Measurements from ENCODE around the gene GNAQ. TPM values are rescaled to one million over a fixed set of nuclear protein-coding genes. Genes with fewer than 3 reads are reported as not detected.

GNAQ gene
- total and polyA plus RNA-seq, 3 donors from 2014 or later = 23.5 to 42.9 (median 39.4) TPM

GRCh38 chr9:77896269-77896937, 135.2 kb downstream of the GNAQ start:
- DNase-seq = no peak
- no peak for TF ChIP-seq POLR2A (IDR thresholded peaks at IDR 0.05)
- TF ChIP-seq CTCF (IDR thresholded peaks at IDR 0.05) = no peak
- WGBS, 2 donors = 80 to 87% methylated on average over 2 of the region's 2 CpGs
- no peak overlapping the region for H3K4me3 ChIP-seq
- H3K4me1 ChIP-seq = no peaks in the 10 kb centered on the region
- no peaks in the 10 kb centered on the region for H3K36me3 ChIP-seq (ENCODE audit: low read depth, missing control alignments)
- no peak overlapping the region for H3K27ac ChIP-seq
- intact Hi-C loops (cut with DNase I; ENCODE audit: low total_unique reads) = no loop called here
- H3K27me3 ChIP-seq = no peaks in the 10 kb centered on the region
- H3K9me3 ChIP-seq = no peaks in the 10 kb centered on the region

- no peak for TF ChIP-seq POLR2A (IDR thresholded peaks at IDR 0.05)
- no peak for TF ChIP-seq CTCF (IDR thresholded peaks at IDR 0.05)
- H3K4me3 ChIP-seq = no peak overlapping the region
- intact Hi-C loops (cut with DNase I; ENCODE audit: low total_unique reads) = no loop called here
- WGBS, 2 donors = 88 to 90% methylated on average over 3 of the region's 3 CpGs
- H3K27ac ChIP-seq = no peak overlapping the region
- DNase-seq = no peak
- H3K9me3 ChIP-seq = no peaks in the 10 kb centered on the region
- H3K27me3 ChIP-seq = no peaks in the 10 kb centered on the region
- no peaks in the 10 kb centered on the region for H3K4me1 ChIP-seq
- H3K36me3 ChIP-seq (ENCODE audit: low read depth, missing control alignments) = no peaks in the 10 kb centered on the region
Measured at GRCh38 chr9:77893706-77894105, 137.9 kb downstream of the GNAQ start.

GRCh38 chr9:77892955-77893514, 138.6 kb downstream of the GNAQ start:
- H3K36me3 ChIP-seq (ENCODE audit: low read depth, missing control alignments) = no peaks in the 10 kb centered on the region
- no peak overlapping the region for H3K4me3 ChIP-seq
- intact Hi-C loops (cut with DNase I; ENCODE audit: low total_unique reads) = no loop called here
- TF ChIP-seq POLR2A (IDR thresholded peaks at IDR 0.05) = no peak
- TF ChIP-seq CTCF (IDR thresholded peaks at IDR 0.05) = no peak
- H3K4me1 ChIP-seq = no peaks in the 10 kb centered on the region
- WGBS, 2 donors = 92 to 94% methylated on average over 3 of the region's 3 CpGs
- no peak for DNase-seq
- no peak overlapping the region for H3K27ac ChIP-seq
- H3K27me3 ChIP-seq = no peaks in the 10 kb centered on the region
- no peaks in the 10 kb centered on the region for H3K9me3 ChIP-seq

- Histone ChIP-seq H3K9me3 (no peaks in the 10 kb centered on the region), H3K27me3 (no peaks in the 10 kb centered on the region), H3K36me3 (ENCODE audit: low read depth, missing control alignments) (no peaks in the 10 kb centered on the region), H3K4me1 (no peaks in the 10 kb centered on the region), H3K27ac (no peak overlapping the region), H3K4me3 (no peak overlapping the region)
- intact Hi-C loops (cut with DNase I; ENCODE audit: low total_unique reads) = no loop called here
- no peak for TF ChIP-seq CTCF (IDR thresholded peaks at IDR 0.05)
- no peak for TF ChIP-seq POLR2A (IDR thresholded peaks at IDR 0.05)
- no peak for DNase-seq
- WGBS, 2 donors = 42 to 63% methylated on average over 1 of the region's 1 CpG
Measured at GRCh38 chr9:77892171-77892570, 139.4 kb downstream of the GNAQ start.

Measured in testis (tissue), 3 donors.